ENCODE measurements around the gene DYDC2.
"Not testable (repeated sequence)": the region's sequence is repeated elsewhere in the genome, so short reads cannot be mapped to it uniquely, and the experiment has no call there.

Gene DYDC2

GRCh38 chr10:80414142-80414895 lies 57.7 kb downstream of the DYDC2 start:
- DNase-seq (ENCODE audit: low read depth) = no peak

- no peak for DNase-seq (ENCODE audit: low read depth)
Observed at GRCh38 chr10:80415734-80416478, 59.3 kb downstream of the DYDC2 start.

GRCh38 chr10:80416479-80417098 lies 60.0 kb downstream of the DYDC2 start:
- no peak for DNase-seq (ENCODE audit: low read depth)

GRCh38 chr10:80417256-80417655 lies 60.7 kb downstream of the DYDC2 start:
- not testable (repeated sequence) for DNase-seq (ENCODE audit: low read depth)
